ENCODE results near the gene METTL14. TPM values are rescaled to one million over a fixed set of nuclear protein-coding genes. Genes with fewer than 3 reads are reported as not detected.

The METTL14 gene
- polyA plus RNA-seq, 3 donors = 6.6 to 19.2 (median 8.2) TPM

DNA sequence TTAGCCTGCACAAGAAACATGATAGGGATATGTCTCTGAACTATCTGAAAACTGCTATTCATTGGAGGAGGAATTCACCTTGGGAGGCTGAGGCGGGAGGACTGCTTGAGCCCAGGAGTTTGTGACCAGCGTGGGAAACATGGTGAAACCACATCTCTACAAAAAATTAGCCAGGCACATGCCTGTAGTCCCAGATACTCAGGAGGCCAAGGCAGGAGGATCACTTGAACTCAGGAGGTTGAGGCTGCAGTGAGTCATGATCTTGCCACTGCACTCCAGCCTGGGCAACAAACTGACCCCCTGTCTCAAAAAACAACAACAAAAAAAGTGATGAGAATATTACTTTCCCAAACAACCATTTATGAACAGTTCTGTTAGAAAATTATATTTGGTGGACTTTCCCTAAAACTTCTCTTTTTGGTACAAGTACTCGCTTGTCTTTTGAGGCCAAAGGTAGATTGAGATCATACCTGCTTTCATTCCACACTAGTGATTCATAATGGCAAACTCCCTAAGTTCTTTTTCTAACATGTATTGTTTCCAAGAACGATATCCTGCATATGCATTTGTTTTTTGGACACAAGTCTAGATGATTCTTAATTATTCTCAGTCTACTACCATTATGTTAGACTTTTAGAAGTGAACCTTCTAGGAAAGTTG is 33.4 kb downstream of the METTL14 start:
- intact Hi-C loops (cut with micrococcal nuclease) = no loop called here
- H3K27me3 ChIP-seq (ENCODE audit: control insufficient read depth in 2 of 2, insufficient read depth in 2 of 2, low read length in 2 of 2) = no peaks in the 10 kb centered on the region
- DNase-seq = no peak
- H4K20me1 ChIP-seq (ENCODE audit: insufficient read depth, low read length) = no peaks in the 10 kb centered on the region
- no peak overlapping the region for H3K4me2 ChIP-seq (replicated peaks; ENCODE audit: extremely low read depth, low read length, poor library complexity, severe bottlenecking)
- peaks cover 22 to 56% of the 10 kb centered on the region in 2 donors for H3K36me3 Mint-ChIP-seq
- H3K27ac Mint-ChIP-seq = no peak overlapping the region
- H3K4me3 Mint-ChIP-seq = no peak overlapping the region
- no peaks in the 10 kb centered on the region for H3K4me1 Mint-ChIP-seq
- H3K36me3 ChIP-seq (replicated peaks in 1 of 2; ENCODE audit: control insufficient read depth in 1 of 2, insufficient read depth in 2 of 2, low read length in 2 of 2) = peaks cover 14 to 62% of the 10 kb centered on the region in 2 donors
- TF ChIP-seq CTCF (IDR thresholded peaks at IDR 0.05) = no peak
- no CpG with 5 or more reads among the region's 4 CpGs for WGBS (ENCODE audit: insufficient coverage)
- peaks cover 0 to 2% (median 0%) of the 10 kb centered on the region in 3 donors for H3K27me3 Mint-ChIP-seq (ENCODE audit: low read depth in 3 of 3)
- no peaks in the 10 kb centered on the region for H3K4me1 ChIP-seq (ENCODE audit: control insufficient read depth in 1 of 2, insufficient read depth in 2 of 2, low read length in 2 of 2)
- H3K9me3 Mint-ChIP-seq = no peaks in the 10 kb centered on the region
- no peaks in the 10 kb centered on the region for H3K79me2 ChIP-seq (ENCODE audit: insufficient read depth, low read length)
- H2AFZ ChIP-seq (ENCODE audit: insufficient read depth, low read depth, low read length, poor library complexity, severe bottlenecking) = no peak overlapping the region
- no peak overlapping the region for H3K27ac ChIP-seq (ENCODE audit: low read depth in 1 of 2, low read length in 2 of 2)
- no peak overlapping the region for H3K9ac ChIP-seq (ENCODE audit: insufficient read depth, low read length, poor library complexity, severe bottlenecking)
- no peaks in the 10 kb centered on the region for H3K9me3 ChIP-seq (replicated peaks in 1 of 2; ENCODE audit: control insufficient read depth in 1 of 2, insufficient read depth in 1 of 2, low read length in 2 of 2)
- no peak overlapping the region for H3K4me3 ChIP-seq (replicated peaks in 1 of 3; ENCODE audit: low read depth in 2 of 3, low read length in 3 of 3)

- no peak overlapping the region for H3K27ac Mint-ChIP-seq
- H3K36me3 ChIP-seq (replicated peaks in 1 of 2; ENCODE audit: control insufficient read depth in 1 of 2, insufficient read depth in 2 of 2, low read length in 2 of 2) = peaks cover 37 to 75% of the 10 kb centered on the region in 2 donors
These were observed 36.6 kb downstream of the METTL14 start for GRCh38 chr4:118721752-118722151.

More at GRCh38 chr4:118721752-118722151, 36.6 kb downstream of the METTL14 start:
- H3K4me1 Mint-ChIP-seq = no peaks in the 10 kb centered on the region
- Histone ChIP-seq H3K4me2 (replicated peaks; ENCODE audit: extremely low read depth, low read length, poor library complexity, severe bottlenecking) (no peak overlapping the region), H3K9me3 (replicated peaks in 1 of 2; ENCODE audit: control insufficient read depth in 1 of 2, insufficient read depth in 1 of 2, low read length in 2 of 2) (no peaks in the 10 kb centered on the region), H2AFZ (ENCODE audit: insufficient read depth, low read depth, low read length, poor library complexity, severe bottlenecking) (no peak overlapping the region), H3K27ac (ENCODE audit: low read depth in 1 of 2, low read length in 2 of 2) (no peak overlapping the region), H4K20me1 (ENCODE audit: insufficient read depth, low read length) (no peaks in the 10 kb centered on the region), H3K79me2 (ENCODE audit: insufficient read depth, low read length) (no peaks in the 10 kb centered on the region), H3K4me1 (ENCODE audit: control insufficient read depth in 1 of 2, insufficient read depth in 2 of 2, low read length in 2 of 2) (no peaks in the 10 kb centered on the region), H3K9ac (ENCODE audit: insufficient read depth, low read length, poor library complexity, severe bottlenecking) (no peak overlapping the region), H3K27me3 (ENCODE audit: control insufficient read depth in 2 of 2, insufficient read depth in 2 of 2, low read length in 2 of 2) (no peaks in the 10 kb centered on the region), H3K4me3 (replicated peaks in 1 of 3; ENCODE audit: low read depth in 2 of 3, low read length in 3 of 3) (no peak overlapping the region)
- no peaks in the 10 kb centered on the region for H3K27me3 Mint-ChIP-seq (ENCODE audit: low read depth in 3 of 3)
- no CpG with 5 or more reads among the region's 1 CpG for WGBS (ENCODE audit: insufficient coverage)
- peaks cover 49 to 74% of the 10 kb centered on the region in 2 donors for H3K36me3 Mint-ChIP-seq
- DNase-seq = no peak
- H3K9me3 Mint-ChIP-seq = no peaks in the 10 kb centered on the region
- no peak overlapping the region for H3K4me3 Mint-ChIP-seq
- no peak for TF ChIP-seq CTCF (IDR thresholded peaks at IDR 0.05)
- intact Hi-C loops (cut with micrococcal nuclease) = no loop called here
